Gastroesophageal sphincter (tissue), 3 donors: ENCODE measurements around the gene MTUS2.

Experiments
- CTCF ChIP-seq, 4 experiments: fragments of 200-600 bp in 2 of 4; fragments of 450-650 bp in 2 of 4; sonication (generic) in 1 of 4; IDR thresholded peaks; one replicate each; pipeline ENCODE4 v1.5.1; 2017 to 2019; ENCODE audit warnings: antibody characterized with exemption in 4 of 4, mild to moderate bottlenecking in 2 of 4, moderate library complexity in 2 of 4
- EP300 ChIP-seq: sonication (generic); formaldehyde crosslinking; IDR thresholded peaks from one replicate; pipeline ENCODE4 v1.6.1; 2017; ENCODE audit warnings: antibody characterized with exemption, mild to moderate bottlenecking

- TF ChIP-seq EP300 (no peak), CTCF (IDR thresholded peaks at IDR 0.05) (no peak)
Measured at GRCh38 chr13:29503041-29503837, 683.1 kb downstream of the MTUS2 start.
